Ovary (tissue), 3 donors: ENCODE data around the gene PGA3.

Experiments used
- POLR2A ChIP-seq: fragments of 450-650 bp; IDR thresholded peaks from one replicate; pipeline ENCODE4 v1.6.1; 2017; ENCODE audit warnings: antibody characterized with exemption, mild to moderate bottlenecking, moderate library complexity
- TF ChIP-seq, protein P1 (sequence below), 3 donors: fragments of 450-650 bp in 2 of 3; fragments of 200-600 bp in 1 of 3; IDR thresholded peaks; one replicate each; pipeline versions ENCODE4 v1.5.1 to v1.8.0; 2016 to 2022; ENCODE audit warnings: antibody characterized with exemption in 3 of 3, mild to moderate bottlenecking in 1 of 3
- donor health status: DM: no; HTN: no; CAD: no.

DNA sequence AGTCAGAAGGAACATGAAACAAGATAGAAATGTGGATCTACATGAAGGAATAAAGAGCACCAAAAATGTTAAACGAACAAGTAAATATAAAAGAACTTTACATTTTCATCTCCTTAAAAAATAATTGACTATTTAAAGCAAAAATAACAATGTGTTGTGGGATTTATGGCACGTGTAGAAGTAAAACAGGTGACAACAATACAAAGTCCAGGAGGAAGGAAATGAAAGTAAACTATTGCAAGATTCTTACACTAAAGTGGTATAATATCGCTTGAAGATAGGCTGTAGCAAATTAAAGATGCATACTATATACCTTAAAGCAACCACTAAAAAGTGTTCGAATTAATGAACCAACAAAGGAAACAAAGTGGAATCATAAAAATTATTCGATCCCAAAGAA is 47.6 kb upstream of the PGA3 start:
- TF ChIP-seq, protein P1, sequence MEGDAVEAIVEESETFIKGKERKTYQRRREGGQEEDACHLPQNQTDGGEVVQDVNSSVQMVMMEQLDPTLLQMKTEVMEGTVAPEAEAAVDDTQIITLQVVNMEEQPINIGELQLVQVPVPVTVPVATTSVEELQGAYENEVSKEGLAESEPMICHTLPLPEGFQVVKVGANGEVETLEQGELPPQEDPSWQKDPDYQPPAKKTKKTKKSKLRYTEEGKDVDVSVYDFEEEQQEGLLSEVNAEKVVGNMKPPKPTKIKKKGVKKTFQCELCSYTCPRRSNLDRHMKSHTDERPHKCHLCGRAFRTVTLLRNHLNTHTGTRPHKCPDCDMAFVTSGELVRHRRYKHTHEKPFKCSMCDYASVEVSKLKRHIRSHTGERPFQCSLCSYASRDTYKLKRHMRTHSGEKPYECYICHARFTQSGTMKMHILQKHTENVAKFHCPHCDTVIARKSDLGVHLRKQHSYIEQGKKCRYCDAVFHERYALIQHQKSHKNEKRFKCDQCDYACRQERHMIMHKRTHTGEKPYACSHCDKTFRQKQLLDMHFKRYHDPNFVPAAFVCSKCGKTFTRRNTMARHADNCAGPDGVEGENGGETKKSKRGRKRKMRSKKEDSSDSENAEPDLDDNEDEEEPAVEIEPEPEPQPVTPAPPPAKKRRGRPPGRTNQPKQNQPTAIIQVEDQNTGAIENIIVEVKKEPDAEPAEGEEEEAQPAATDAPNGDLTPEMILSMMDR (IDR thresholded peaks at IDR 0.05) = no peak
- TF ChIP-seq POLR2A = no peak
